ENCODE data around the gene GLI3. TPM values are rescaled to one million over a fixed set of nuclear protein-coding genes. Genes with fewer than 3 reads are reported as not detected.

GLI3 gene
- total RNA-seq, 1 donor from 2014 or later = 32.0 TPM

GRCh38 chr7:41998041-41998440 lies 239.0 kb downstream of the GLI3 start:
- no peak overlapping the region for H3K4me3 ChIP-seq
- H3K36me3 Mint-ChIP-seq = peaks cover 45% of the 10 kb centered on the region
- no peak overlapping the region for H3K9ac ChIP-seq
- H3K4me1 Mint-ChIP-seq = peaks cover 34% of the 10 kb centered on the region
- no peak for DNase-seq (ENCODE audit: low spot score)
- no peak overlapping the region for H3K27ac ChIP-seq
- H3K4me2 ChIP-seq = no peak overlapping the region
- H3K27ac Mint-ChIP-seq = no peak overlapping the region
- no peaks in the 10 kb centered on the region for H3K9me3 ChIP-seq (ENCODE audit: low read depth)
- H3K4me1 ChIP-seq = no peaks in the 10 kb centered on the region
- no peak overlapping the region for H3K4me3 Mint-ChIP-seq
- H2AFZ ChIP-seq (replicated peaks) = no peak overlapping the region
- H3F3A ChIP-seq (ENCODE audit: low read depth) = peaks cover 2% of the 10 kb centered on the region
- H3K27me3 ChIP-seq = no peaks in the 10 kb centered on the region
- H3K27me3 Mint-ChIP-seq (ENCODE audit: insufficient read depth, low read depth) = no peaks in the 10 kb centered on the region
- H3K79me2 ChIP-seq (ENCODE audit: low read depth) = peaks cover 18% of the 10 kb centered on the region
- TF ChIP-seq EZH2 (IDR thresholded peaks at IDR 0.05) (no peak), EZH2phosphoT487 (IDR thresholded peaks at IDR 0.05) (no peak), CTCF (IDR thresholded peaks at IDR 0.05) (no peak)
- H3K9me3 Mint-ChIP-seq = no peaks in the 10 kb centered on the region
- H4K20me1 ChIP-seq (ENCODE audit: low read depth) = peaks cover 13% of the 10 kb centered on the region
- H3K36me3 ChIP-seq = peaks cover 9% of the 10 kb centered on the region

GRCh38 chr7:41997151-41997550 lies 239.9 kb downstream of the GLI3 start:
- H3K9me3 ChIP-seq (ENCODE audit: low read depth) = no peaks in the 10 kb centered on the region
- H3F3A ChIP-seq (ENCODE audit: low read depth) = no peaks in the 10 kb centered on the region
- no peak overlapping the region for H3K27ac ChIP-seq
- no peaks in the 10 kb centered on the region for H3K27me3 Mint-ChIP-seq (ENCODE audit: insufficient read depth, low read depth)
- no peak overlapping the region for H3K4me3 ChIP-seq
- H4K20me1 ChIP-seq (ENCODE audit: low read depth) = peaks cover 21% of the 10 kb centered on the region
- H3K9ac ChIP-seq = no peak overlapping the region
- H3K4me1 ChIP-seq = no peaks in the 10 kb centered on the region
- H3K79me2 ChIP-seq (ENCODE audit: low read depth) = peaks cover 12% of the 10 kb centered on the region
- no peaks in the 10 kb centered on the region for H3K27me3 ChIP-seq
- no peak overlapping the region for H2AFZ ChIP-seq (replicated peaks)
- TF ChIP-seq EZH2 (IDR thresholded peaks at IDR 0.05) = no peak
- TF ChIP-seq EZH2phosphoT487 (IDR thresholded peaks at IDR 0.05) = no peak
- no peak for TF ChIP-seq CTCF (IDR thresholded peaks at IDR 0.05)
- peaks cover 41% of the 10 kb centered on the region for H3K4me1 Mint-ChIP-seq
- DNase-seq (ENCODE audit: low spot score) = no peak
- no peak overlapping the region for H3K4me2 ChIP-seq
- no peaks in the 10 kb centered on the region for H3K9me3 Mint-ChIP-seq
- H3K4me3 Mint-ChIP-seq = no peak overlapping the region
- peaks cover 47% of the 10 kb centered on the region for H3K36me3 Mint-ChIP-seq
- no peak overlapping the region for H3K27ac Mint-ChIP-seq
- peaks cover 8% of the 10 kb centered on the region for H3K36me3 ChIP-seq

- no peak overlapping the region for H3K4me2 ChIP-seq
Measured at GRCh38 chr7:41996381-41997035, 240.5 kb downstream of the GLI3 start.

More at GRCh38 chr7:41996381-41997035, 240.5 kb downstream of the GLI3 start:
- TF ChIP-seq CTCF (IDR thresholded peaks at IDR 0.05) = no peak
- TF ChIP-seq EZH2phosphoT487 (IDR thresholded peaks at IDR 0.05) = no peak
- no peak for TF ChIP-seq EZH2 (IDR thresholded peaks at IDR 0.05)
- no peak overlapping the region for H3K4me3 Mint-ChIP-seq
- H2AFZ ChIP-seq (replicated peaks) = no peak overlapping the region
- H3K36me3 Mint-ChIP-seq = peaks cover 51% of the 10 kb centered on the region
- peaks cover 41% of the 10 kb centered on the region for H3K4me1 Mint-ChIP-seq
- no peaks in the 10 kb centered on the region for H3K27me3 Mint-ChIP-seq (ENCODE audit: insufficient read depth, low read depth)
- H3K27ac Mint-ChIP-seq = peak overlapping the region; percentile 76
- H3K27me3 ChIP-seq = no peaks in the 10 kb centered on the region
- peaks cover 27% of the 10 kb centered on the region for H4K20me1 ChIP-seq (ENCODE audit: low read depth)
- H3K9ac ChIP-seq = no peak overlapping the region
- H3K4me3 ChIP-seq = no peak overlapping the region
- H3K9me3 ChIP-seq (ENCODE audit: low read depth) = no peaks in the 10 kb centered on the region
- DNase-seq (ENCODE audit: low spot score) = no peak
- no peaks in the 10 kb centered on the region for H3F3A ChIP-seq (ENCODE audit: low read depth)
- peaks cover 8% of the 10 kb centered on the region for H3K36me3 ChIP-seq
- peaks cover 16% of the 10 kb centered on the region for H3K79me2 ChIP-seq (ENCODE audit: low read depth)
- no peaks in the 10 kb centered on the region for H3K9me3 Mint-ChIP-seq
- no peak overlapping the region for H3K27ac ChIP-seq
- no peaks in the 10 kb centered on the region for H3K4me1 ChIP-seq

Data from neural progenitor cell (in vitro differentiated cells).